HG03108 (cell line): ENCODE results near the gene CTNND2.

ENCODE experiments used
- ATAC-seq: cut with Tn5 transposase; IDR thresholded peaks from one replicate; pipeline ENCODE4 v1.9.1; 2021; ENCODE audit warnings: moderate library complexity; ENCODE audit not compliant: unreplicated experiment

CTNND2 gene

GRCh38 chr5:11527652-11528349, 376.4 kb downstream of the CTNND2 start:
- ATAC-seq, result no peak

GRCh38 chr5:11525020-11525419, 379.2 kb downstream of the CTNND2 start:
- no peak for ATAC-seq

DNA sequence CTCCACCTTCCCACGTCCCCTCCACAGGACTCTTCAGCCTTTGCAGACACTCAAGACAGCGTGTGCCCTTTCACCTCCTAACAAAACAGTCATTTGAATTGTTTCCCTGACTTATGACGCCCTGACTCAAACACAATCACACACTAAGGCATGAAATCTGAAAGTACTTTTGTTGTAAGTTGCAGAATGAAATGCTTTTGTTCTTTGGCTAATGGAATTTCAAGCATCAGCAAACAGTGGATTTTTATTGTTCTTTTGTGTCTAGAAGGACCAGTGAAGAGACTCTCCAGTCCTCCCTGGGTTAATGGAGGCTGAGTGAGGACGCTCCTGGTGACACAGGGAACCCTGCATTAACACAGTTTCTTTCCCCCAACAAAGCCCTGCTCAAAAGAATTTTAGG, 380.1 kb downstream of the CTNND2 start:
- ATAC-seq, result no peak

DNA sequence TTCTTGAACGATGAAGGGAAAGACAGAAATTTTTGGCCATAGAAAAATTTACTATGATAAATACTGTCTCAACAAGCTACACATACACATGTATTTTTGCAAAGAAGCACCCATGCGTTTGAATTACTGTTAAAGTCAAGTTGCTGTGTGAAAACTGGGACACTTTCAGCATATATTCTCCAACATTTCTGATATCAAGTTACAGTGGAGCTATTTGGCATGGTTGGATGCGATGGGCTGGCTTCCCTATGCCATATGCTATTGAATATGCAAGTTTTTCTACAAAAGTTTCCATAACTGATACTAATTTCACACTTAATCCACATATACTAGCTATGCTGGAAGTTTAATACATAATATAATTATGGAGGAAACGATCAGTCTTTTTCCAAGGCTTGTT, 381.4 kb downstream of the CTNND2 start:
- no peak for ATAC-seq

DNA sequence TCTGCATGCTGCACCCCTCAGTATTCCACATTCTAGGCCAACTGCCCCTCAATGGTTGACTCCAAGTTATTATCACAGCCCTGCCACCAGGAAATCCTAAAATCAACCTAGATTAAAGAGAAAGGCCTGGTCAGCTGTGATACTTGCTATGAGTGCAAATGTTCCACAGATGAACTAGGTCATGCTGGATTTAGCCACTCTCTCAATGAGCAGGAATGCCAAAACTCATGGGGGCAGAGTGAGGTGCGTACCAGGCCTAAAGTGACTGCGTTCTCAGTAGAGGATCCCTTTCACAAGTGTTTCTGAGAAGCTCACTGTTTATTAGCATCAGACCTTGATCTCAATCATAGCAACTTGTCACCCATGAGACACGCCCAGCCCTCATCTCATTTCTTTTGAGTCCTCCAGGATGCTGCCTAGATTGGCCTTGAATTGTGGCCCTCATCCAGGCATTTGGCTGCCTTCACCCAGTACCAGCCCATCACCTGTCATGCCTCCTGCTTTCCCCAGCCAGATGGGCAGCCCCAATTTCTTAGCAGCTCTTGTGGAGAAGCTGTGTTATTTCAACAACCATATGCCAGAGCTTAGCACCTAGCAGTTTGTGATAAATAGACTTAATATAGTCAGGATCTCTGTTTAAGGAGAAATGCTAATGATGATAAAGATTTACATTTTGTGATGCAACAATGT, 383.9 kb downstream of the CTNND2 start:
- no peak for ATAC-seq

DNA sequence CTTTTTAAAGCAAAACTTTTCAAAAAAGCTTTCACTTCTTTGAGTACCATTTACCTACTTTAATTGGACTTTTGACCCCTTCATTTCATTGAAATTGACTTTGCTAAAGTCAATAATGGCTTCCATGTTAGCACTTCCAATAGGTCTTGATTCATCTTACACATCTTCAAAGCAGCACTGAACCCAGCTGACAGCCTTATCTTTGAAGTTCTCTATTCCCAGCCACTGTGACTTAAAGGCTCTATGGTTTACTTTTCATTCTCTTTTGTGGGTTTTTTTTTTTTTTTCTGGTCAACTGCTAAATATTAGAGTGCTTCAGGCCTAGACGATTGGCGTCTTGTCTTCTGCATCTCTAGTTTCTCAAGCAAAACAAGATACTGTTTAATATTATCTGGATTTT, 385.0 kb downstream of the CTNND2 start:
- no peak for ATAC-seq

DNA sequence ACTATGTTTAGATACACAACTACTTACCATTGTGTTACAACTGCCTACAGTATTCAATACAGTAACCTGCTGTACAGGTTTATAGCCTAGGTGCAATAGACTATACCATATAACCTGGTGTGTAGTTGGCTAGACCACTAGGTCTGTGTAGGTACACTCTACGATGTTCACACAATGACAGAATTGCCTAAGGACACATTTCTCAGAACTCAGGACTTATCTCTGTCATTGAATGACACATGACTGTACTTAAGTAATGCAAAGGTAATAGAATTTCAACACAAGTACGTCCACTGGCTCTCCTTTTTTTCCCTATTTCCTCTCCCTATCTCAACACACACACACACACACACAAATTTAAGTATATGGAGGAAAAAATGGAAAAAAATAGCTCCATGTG, 385.6 kb downstream of the CTNND2 start:
- no peak for ATAC-seq

- ATAC-seq, result no peak
Observed at GRCh38 chr5:11514705-11515432, 389.4 kb downstream of the CTNND2 start.

DNA sequence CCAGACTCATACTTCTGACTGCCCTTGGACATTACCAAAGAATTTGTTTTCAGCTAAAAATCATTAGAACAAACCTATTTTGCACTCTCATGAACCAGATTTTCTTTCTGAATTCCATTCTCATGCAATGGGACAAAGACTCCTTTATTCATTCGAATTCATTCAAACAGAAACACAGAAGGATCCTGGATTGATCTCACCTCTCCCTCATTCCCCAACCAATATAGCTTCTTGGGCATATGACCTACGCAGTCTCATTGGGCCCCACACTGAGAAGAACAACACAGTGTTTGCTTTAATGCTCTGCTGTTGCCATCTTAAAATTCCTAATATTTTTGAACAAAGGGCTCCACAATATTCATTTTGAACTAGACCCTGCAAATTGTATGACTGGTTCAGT, 392.4 kb downstream of the CTNND2 start:
- ATAC-seq, result no peak

DNA sequence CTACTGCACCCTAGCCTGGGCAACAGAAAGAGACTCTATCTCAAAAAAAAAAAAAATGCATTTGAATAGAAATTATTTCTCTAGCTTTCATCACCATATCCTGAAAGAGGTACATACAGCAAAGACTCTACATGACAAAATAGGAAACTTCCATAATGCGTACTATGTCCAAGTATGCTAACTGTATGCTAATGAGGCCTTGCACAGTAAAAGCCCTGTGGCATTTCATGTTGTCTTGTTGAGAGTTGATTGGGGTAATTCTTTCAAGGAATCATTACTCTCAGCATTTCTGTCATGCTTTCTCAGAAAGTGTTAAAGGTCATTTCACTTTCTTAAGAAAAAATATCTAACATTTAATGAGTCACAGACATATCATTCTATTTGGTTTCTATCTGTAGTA, 393.4 kb downstream of the CTNND2 start:
- no peak for ATAC-seq

- ATAC-seq, result no peak
Observed at GRCh38 chr5:11509793-11510192, 394.5 kb downstream of the CTNND2 start.

- no peak for ATAC-seq
Observed at GRCh38 chr5:11507156-11507910, 396.9 kb downstream of the CTNND2 start.

DNA sequence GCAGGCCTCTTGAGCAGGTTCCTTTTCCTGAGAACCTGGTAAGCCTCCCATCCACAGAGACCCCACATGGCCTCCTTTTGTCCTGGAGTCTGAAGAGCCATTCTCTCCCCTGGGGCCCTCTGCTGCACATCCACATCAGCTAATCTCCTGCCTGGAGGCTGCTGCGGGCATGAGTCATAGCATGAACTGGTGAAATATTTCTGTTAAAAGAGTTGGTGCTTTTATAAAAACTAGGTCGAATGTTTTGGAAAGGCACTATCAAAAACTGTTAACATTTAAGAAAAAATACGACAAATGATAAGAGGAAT, 399.4 kb downstream of the CTNND2 start:
- ATAC-seq, result no peak

DNA sequence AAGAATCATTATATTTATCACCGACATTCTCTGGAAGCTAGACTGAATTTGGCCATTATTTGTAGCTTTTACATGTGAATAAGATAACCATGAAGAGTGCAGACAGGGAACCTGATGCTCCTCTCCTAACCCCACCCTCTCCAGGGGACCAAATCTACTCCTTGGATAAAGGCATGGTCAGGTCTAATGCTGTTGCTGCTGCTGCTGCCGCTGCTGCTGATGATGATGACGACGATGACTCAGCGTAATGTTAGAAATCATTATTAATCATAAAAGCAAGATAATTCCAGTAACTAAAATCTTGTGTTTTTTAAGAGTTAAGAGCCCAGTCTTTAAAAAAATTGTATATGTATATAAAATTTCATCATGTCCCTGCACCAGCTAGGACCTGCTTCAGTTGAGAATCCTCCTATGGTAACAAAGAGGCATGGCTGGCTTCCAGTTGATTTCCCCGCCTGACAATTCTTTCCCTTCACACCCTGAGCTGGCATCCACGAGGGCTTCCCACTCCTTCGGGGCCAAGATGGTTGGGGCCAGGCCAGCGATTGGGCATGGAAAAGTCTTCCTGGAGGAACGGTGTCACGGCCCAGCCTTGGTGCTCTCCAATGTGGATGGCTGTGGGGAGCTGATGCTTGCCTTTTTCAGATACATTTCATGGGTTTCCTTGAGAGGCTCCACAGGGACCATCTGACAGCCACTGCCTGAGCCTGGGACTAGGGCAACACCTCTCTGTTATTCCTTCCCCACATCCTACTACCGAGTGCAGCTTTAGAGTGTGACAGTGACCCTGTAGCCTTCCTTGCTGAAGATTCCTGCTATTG, 400.0 kb downstream of the CTNND2 start:
- ATAC-seq, result no peak

GRCh38 chr5:11502783-11503182, 401.5 kb downstream of the CTNND2 start:
- ATAC-seq, result no peak

GRCh38 chr5:11497651-11498050, 406.6 kb downstream of the CTNND2 start:
- ATAC-seq, result no peak

GRCh38 chr5:11496137-11496719, 408.0 kb downstream of the CTNND2 start:
- ATAC-seq, result no peak

- no peak for ATAC-seq
Observed at GRCh38 chr5:11494340-11494739, 409.9 kb downstream of the CTNND2 start.

DNA sequence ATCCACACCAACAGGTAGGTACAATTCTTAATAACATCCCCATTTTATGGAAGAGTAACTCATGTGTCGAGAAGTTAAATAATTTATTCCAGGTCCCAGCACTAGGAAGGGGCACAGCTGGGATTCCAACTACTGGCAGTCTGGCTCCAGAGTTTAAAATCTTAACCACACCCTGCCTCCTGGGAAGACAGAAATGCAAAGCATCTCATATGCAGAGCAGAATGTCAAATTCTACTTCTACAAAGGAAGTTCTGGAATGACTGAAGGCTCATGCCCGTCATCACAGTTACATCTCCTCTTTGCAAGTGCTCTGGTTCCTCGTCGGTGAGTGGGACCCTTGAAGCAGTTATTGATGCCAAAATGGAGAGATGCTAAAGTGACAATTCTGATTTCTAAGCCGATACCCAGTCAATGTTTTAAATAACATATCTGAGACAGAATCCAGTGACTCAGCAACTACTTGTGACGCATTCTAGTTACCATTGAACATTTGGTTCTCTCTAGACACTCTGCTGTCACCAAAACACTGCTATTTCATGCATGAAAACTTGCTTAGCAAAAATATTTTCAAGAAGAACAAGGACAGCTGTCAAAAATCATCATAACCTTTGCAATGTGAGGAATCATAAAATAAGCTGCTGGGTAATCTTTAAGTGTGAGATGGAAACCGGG, 412.7 kb downstream of the CTNND2 start:
- ATAC-seq, result no peak

- ATAC-seq, result no peak
Observed at GRCh38 chr5:11483630-11484029, 420.6 kb downstream of the CTNND2 start.
